GM12872 (cell line): ENCODE measurements around the gene LILRB4.

Source experiments
- TF ChIP-seq, protein P1 (sequence below): IDR thresholded peaks from 3 replicates; pipeline ENCODE4 v1.5.1; 2011; ENCODE audit warnings: low read depth, mild to moderate bottlenecking, low read length, moderate library complexity; ENCODE audit not compliant: insufficient read depth

The LILRB4 gene

GRCh38 chr19:54682306-54682856 is 19.6 kb downstream of the LILRB4 start:
- TF ChIP-seq, protein P1, sequence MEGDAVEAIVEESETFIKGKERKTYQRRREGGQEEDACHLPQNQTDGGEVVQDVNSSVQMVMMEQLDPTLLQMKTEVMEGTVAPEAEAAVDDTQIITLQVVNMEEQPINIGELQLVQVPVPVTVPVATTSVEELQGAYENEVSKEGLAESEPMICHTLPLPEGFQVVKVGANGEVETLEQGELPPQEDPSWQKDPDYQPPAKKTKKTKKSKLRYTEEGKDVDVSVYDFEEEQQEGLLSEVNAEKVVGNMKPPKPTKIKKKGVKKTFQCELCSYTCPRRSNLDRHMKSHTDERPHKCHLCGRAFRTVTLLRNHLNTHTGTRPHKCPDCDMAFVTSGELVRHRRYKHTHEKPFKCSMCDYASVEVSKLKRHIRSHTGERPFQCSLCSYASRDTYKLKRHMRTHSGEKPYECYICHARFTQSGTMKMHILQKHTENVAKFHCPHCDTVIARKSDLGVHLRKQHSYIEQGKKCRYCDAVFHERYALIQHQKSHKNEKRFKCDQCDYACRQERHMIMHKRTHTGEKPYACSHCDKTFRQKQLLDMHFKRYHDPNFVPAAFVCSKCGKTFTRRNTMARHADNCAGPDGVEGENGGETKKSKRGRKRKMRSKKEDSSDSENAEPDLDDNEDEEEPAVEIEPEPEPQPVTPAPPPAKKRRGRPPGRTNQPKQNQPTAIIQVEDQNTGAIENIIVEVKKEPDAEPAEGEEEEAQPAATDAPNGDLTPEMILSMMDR: no peak

DNA sequence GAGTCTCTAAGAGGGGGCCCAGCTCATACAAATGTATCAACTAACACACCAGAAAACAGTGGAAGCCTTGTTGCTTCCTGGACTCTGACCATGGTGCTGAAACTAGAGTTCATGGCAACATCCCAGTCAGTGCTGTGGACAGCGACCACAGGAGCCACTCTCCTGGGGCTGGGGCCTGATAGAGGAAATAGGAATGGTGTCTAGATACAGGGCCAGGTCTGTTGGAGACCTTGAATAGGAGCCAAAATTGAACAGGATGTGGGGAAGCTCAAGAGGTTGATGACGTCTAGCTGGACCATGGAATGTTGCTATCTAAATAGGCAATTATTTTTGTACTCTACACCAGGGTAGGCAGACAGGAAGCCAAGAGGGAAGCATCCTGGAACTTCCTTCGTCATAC is 21.7 kb downstream of the LILRB4 start:
- TF ChIP-seq, protein P1: no peak

- TF ChIP-seq, protein P1: no peak
These were observed 29.0 kb downstream of the LILRB4 start for GRCh38 chr19:54691582-54692297.

GRCh38 chr19:54692298-54692615 is 29.5 kb downstream of the LILRB4 start:
- TF ChIP-seq, protein P1: no peak

GRCh38 chr19:54694648-54695047 is 31.9 kb downstream of the LILRB4 start:
- TF ChIP-seq, protein P1: no peak

- TF ChIP-seq, protein P1: no peak
These were observed 33.3 kb downstream of the LILRB4 start for GRCh38 chr19:54696117-54696548.

GRCh38 chr19:54696766-54697165 is 34.0 kb downstream of the LILRB4 start:
- TF ChIP-seq, protein P1: no peak
